Sciatic nerve (tissue), 2 donors: ENCODE measurements around the gene DMRTC2. TPM values are rescaled to one million over a fixed set of nuclear protein-coding genes. Genes with fewer than 3 reads are reported as not detected.

Experiments used
- ATAC-seq: fragments of 200-7000 bp; cut with Tn5 transposase; one replicate; pipeline ENCODE4 v1.9.1; 2020; ENCODE audit warnings: mild to moderate bottlenecking, moderate library complexity
- DNase-seq: peaks from one replicate; pipeline ENCODE4 v3.0.0-alpha.2; 2020; ENCODE audit warnings: low spot score
- intact Hi-C: fragments of 100-400 bp; cut with DNase I; formaldehyde crosslinking; loops from one replicate; pipeline ENCODE4 v1.14.2; 2022
- total RNA-seq: library from RNA; stranded (reverse); fragmentation: NEBNext Ultra II Directional; extraction: Animal tissue kit (Norgen Biotek cat#: 25700); gene quantifications from one replicate; pipeline ENCODE4 v1.2.1, GENCODE V29; 2021
- donor health status: DM: no; HTN: no; CAD: no.
- donor health status: DM: no; HTN: no; CAD: no.

The DMRTC2 gene
- total RNA-seq, 1 donor from 2014 or later = not detected

- peak; percentile 1 for ATAC-seq
- intact Hi-C loops = loop anchor here (1.0 kb wide), 1 partner anchor 21 kb away; no protein-coding TSS in a partner anchor
- DNase-seq = peak; percentile 78
Observed at GRCh38 chr19:41882568-41883462, 38.0 kb downstream of the DMRTC2 start, which contains the start of gene ARHGEF1. ARHGEF1 (plus strand) TSS chr19:41883184; CDS start chr19:41888083, 4,899 bp downstream.

DNA sequence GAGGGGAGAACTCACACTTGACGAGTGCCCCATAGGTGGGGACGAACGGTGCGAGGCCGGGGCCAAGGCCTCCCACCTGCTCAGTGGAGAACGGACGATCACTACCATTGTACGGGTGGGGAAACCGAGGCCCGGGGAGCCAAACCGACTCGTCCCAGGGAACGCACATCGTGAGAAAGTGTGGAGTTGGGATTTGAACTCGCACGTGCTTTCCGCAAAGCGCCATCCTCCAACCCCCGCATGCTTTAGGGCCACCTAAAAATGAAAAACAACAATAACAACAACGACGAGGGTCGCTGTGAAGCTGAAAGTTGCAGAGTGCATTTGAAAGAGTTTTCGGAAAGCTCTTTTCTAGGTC, 38.6 kb downstream of the DMRTC2 start:
- intact Hi-C loops = no loop called here
- DNase-seq (no peak), ATAC-seq (no peak)

DNA sequence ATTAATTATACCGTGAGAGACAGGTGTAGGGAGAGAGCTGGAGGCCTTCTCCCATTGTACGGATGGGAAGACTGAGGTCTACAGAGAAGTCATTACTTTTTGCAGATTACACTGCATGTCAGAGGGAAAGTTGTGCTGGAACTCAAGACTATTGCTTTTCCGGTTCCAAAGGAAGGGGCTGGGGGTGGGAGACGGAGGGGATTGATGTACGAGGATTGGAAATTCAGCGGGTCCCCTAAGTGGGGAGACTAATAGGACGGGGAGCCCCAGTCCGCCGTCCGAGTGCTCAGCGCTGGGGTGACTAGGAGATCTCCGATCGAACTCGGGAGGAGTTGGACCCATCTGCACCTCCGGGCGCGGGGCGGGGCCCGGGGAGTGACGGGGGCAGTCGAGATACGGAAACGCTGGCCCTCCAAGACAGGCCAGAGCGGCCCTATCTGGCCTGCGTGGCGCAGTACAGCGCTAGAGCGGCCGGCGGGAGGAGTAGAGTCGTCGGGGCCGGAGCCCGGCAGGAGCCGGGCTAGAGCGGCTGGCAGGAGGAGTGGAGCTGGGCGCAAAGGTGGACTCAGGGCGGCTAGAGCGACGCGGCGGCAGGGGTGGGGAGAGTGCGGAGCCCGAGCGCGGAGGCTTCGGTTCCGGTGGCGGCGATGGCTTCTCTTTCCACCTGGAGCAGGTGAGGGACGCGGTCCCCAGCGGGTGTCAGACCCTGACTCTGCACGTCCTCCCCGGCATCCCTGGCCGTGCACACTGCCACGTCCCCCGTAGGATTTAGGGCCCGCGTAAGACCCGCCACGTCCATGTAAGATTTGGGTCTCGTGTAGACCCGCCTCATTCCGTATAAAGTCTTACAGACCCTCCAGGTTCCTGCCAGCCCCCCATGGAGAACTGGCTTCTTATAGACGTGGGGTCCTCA, 39.2 kb downstream of the DMRTC2 start:
- intact Hi-C loops = no loop called here
- DNase-seq (peak; percentile 94), ATAC-seq (peak; percentile 98)

DNA sequence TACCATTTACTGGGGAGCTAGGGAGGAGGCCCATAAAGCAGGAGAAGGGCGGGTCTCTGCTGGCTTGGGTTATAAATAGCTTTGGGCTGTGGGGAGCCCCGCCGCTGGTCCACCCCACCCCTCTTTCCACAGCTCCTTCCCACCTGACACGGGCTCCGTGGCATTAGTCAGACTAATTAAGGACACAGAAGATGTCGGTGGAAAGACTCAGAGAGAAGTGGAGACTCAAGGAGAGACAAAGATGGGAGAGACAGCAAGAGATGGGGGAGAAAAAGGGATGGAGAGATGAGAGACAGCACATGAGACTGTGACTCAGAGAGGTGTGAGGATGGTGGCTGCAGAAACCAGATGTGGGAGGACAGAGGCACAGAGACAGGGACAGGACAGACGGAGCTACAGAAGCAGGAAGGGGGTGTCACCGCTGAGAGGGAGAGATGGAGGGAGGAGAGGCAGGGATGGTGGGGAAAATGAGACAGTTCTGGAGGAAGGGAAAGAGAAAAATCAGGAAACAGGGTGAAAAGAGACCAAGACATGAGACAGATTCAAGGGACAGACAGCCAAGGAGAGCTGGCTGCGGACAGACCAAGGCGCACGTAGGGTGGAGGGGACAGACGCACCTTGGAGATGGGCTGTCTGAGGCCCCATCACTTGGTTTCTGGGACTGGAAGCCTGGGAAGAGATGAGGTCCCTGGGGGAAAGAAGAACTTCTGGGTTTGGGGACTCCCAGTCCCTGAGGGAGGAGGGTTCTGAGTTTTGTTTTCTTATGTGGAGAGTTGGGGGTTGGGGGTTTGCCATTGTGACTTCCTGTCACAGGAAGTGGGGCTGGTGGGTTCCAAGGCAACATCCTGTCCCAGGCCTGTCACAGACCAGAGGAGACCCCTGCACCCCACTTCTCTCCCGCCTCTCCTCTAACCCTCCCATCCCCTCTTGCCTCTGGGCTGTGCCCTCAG, 42.2 kb downstream of the DMRTC2 start:
- ATAC-seq = no peak
- intact Hi-C loops = no loop called here

GRCh38 chr19:41887711-41888382, 43.0 kb downstream of the DMRTC2 start:
- no peak for DNase-seq
- ATAC-seq = no peak
- intact Hi-C loops = no loop called here

More for the DNA sequence above, 42.2 kb downstream of the DMRTC2 start:
- no peak for DNase-seq

- intact Hi-C loops = no loop called here
- ATAC-seq = no peak
- no peak for DNase-seq
Observed at GRCh38 chr19:41888926-41889325, 44.1 kb downstream of the DMRTC2 start.

GRCh38 chr19:41889896-41890295, 45.1 kb downstream of the DMRTC2 start:
- intact Hi-C loops = no loop called here
- ATAC-seq = no peak
- no peak for DNase-seq

DNA sequence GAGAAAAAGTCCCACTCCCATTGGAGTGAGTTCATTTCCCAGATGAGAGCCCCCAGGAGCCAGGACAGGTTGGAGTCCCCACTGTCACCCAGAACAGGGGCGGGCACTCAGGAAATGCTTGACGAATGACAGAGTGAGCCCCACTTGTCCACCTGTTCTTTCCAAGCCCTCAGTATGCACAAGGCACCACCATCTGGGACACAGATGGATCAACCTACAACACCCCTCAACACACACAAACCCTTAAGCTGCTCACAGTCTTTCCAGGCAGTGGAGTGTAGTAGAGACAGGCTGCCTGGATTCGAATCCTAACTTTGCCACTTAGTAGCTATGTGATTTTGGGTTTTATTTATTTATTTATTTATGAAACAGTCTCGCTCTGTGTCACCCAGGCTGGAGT, 46.1 kb downstream of the DMRTC2 start:
- no peak for DNase-seq
- intact Hi-C loops = no loop called here
- ATAC-seq = no peak

DNA sequence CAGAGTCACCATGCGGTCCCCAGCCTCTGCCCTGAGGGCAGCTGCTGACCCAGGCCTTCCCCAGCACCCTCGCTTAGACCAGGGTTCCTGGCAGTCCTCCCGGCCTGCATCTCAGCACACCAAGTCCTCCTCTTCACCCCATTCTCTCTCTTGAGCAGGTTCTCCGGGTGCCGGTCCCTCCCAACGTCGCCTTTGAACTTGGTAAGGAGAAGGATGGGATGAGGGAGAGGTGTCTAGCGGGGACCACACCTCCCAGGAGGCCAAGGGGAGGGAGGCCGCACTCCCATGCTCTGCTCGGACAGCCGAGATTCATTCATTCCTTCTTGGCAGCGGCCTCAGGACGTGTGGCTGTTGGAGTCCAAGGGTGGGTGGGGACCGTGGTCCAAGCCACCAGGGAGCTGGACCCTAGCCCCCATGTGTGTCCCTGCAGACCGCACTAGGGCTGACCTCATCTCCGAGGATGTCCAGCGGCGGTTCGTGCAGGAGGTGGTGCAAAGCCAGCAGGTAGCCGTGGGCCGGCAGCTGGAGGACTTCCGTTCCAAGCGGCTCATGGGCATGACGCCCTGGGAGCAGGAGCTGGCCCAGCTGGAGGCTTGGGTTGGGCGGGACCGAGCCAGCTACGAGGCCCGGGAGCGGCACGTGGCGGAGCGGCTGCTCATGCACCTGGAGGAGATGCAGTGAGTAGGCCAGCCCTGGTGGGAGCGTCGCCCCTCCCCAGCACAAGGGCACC, 47.5 kb downstream of the DMRTC2 start:
- ATAC-seq (no peak), DNase-seq (no peak)
- intact Hi-C loops = no loop called here

DNA sequence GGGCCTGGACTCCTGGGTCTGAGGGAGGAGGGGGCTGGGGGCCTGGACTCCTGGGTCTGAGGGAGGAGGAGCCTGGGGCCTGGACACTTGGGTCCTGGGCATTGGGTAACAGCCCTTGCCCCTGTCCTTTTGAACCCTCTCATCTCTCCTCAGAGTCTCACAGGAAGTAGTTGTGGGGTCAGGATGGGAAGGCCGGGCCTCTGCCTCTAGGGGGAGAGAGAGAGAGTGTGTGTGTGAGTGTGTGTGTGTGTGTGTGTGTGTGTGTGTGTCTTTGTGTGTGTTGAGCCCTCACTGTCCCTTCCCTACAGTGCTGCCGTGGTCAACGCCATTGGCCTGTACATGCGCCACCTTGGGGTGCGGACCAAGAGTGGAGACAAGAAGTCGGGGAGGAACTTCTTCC, 49.1 kb downstream of the DMRTC2 start:
- DNase-seq = no peak
- no peak for ATAC-seq
- intact Hi-C loops = no loop called here

- intact Hi-C loops = no loop called here
- ATAC-seq = no peak
- DNase-seq = no peak
Observed at GRCh38 chr19:41894350-41894749, 49.5 kb downstream of the DMRTC2 start.

GRCh38 chr19:41895745-41896580, 51.1 kb downstream of the DMRTC2 start:
- no peak for ATAC-seq

DNA sequence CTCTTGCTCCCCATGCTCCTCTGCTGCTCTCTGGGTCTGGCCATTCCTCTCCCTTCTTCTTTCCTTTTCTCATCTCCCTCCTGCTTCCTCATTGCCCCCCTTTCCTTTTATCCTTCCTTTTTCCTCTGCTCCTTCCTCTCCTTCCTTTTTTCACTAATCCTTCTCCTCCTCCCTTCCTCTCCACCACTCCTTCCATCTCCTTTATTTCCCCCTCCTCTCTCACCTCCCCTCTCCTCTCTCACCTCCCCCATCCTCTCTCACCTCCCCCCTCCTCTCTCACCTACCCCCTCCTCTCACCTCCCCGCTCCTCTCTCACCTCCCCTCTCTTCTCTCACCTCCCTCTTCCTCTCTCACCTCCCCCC, 51.7 kb downstream of the DMRTC2 start:
- DNase-seq (no peak), ATAC-seq (no peak)
- intact Hi-C loops = no loop called here

More at GRCh38 chr19:41895745-41896580, 51.1 kb downstream of the DMRTC2 start:
- DNase-seq = no peak
- intact Hi-C loops = no loop called here

DNA sequence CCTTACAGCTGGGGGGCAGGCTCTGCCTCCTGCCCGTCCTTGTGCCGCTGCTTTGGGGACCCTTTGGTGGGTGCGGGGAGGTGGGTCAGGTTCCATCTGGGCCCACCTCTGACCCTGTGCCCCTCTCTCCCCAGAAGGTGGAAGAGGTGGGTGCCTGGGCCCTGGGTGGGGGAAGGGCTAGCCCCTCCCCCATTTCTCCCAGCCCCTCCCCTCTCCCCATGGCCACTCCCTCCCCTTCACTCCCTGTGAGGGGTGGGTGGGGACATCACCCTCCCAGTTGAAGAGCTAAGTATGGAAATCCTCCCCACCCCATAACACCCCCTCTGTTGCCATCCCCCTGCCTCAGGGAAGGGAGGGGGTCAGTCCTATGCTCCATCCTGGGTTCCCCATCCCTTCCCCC, 52.3 kb downstream of the DMRTC2 start:
- DNase-seq (no peak), ATAC-seq (no peak)
- intact Hi-C loops = no loop called here

GRCh38 chr19:41897820-41898219, 53.0 kb downstream of the DMRTC2 start:
- ATAC-seq (no peak), DNase-seq (no peak)
- intact Hi-C loops = no loop called here

- DNase-seq = no peak
- intact Hi-C loops = no loop called here
- no peak for ATAC-seq
Observed at GRCh38 chr19:41898235-41898634, 53.4 kb downstream of the DMRTC2 start.
